ENCODE measurements around the gene CHODL.

GRCh38 chr21:18253799-18254198 lies 9.2 kb downstream of the CHODL start:
- TF ChIP-seq, protein P1, sequence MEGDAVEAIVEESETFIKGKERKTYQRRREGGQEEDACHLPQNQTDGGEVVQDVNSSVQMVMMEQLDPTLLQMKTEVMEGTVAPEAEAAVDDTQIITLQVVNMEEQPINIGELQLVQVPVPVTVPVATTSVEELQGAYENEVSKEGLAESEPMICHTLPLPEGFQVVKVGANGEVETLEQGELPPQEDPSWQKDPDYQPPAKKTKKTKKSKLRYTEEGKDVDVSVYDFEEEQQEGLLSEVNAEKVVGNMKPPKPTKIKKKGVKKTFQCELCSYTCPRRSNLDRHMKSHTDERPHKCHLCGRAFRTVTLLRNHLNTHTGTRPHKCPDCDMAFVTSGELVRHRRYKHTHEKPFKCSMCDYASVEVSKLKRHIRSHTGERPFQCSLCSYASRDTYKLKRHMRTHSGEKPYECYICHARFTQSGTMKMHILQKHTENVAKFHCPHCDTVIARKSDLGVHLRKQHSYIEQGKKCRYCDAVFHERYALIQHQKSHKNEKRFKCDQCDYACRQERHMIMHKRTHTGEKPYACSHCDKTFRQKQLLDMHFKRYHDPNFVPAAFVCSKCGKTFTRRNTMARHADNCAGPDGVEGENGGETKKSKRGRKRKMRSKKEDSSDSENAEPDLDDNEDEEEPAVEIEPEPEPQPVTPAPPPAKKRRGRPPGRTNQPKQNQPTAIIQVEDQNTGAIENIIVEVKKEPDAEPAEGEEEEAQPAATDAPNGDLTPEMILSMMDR (conservative IDR thresholded peaks at IDR 0.05; ENCODE audit: low read length), result no peak
- no peak for TF ChIP-seq EZH2phosphoT487 (IDR thresholded peaks at IDR 0.05; ENCODE audit: borderline replicate concordance)
